Measurements from ENCODE around the gene ROS1. TPM values are rescaled to one million over a fixed set of nuclear protein-coding genes. Genes with fewer than 3 reads are reported as not detected.

Gene ROS1
- total RNA-seq, 1 donor from 2014 or later, result not detected

DNA sequence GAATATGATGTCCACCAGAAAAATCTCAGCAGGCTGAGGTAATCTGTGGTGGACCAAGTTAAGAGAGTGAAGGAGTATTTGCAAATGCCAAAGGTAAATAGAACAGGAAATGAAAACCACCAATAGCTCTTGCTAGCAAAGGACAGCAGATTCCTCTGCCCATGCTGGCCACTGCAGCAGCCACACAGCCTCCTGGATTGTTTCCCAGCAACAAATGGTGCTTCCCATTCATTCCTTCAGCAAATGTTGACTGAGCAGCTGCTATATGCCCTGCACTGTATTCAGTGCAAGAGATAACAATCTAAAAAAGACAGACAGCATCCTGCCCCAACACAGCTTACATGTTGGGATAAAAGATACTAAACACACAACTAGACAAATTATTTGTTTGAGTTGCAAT, 11.0 kb downstream of the ROS1 start:
- intact Hi-C loops (cut with DNase I), result no loop called here
- H3K27me3 ChIP-seq, result no peaks in the 10 kb centered on the region

DNA sequence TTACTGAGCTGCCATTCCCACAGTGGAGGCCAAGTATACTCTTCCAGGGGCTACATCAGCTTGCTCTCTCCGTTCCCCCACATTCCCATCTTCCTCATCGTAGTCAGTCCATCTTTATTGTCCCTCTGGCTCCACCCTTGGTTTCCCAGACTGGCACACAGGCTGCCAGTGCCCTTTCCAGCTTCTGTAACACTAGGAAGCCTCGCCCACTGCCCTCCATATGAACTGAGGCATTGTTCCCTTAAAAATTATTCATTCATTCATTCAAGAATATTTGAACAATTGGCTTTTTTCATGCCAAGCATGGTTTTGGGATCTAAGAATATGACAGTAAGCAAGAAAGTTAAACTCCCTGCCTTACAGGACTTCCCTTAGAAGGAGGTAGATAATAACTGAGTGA, 14.3 kb downstream of the ROS1 start:
- no peaks in the 10 kb centered on the region for H3K9me3 ChIP-seq
- TF ChIP-seq POLR2A (IDR thresholded peaks at IDR 0.05) (no peak), POLR2AphosphoS5 (IDR thresholded peaks at IDR 0.05; ENCODE audit: insufficient read depth in 1 of 2, low read depth in 1 of 2) (no peak)
- no peaks in the 10 kb centered on the region for H3K4me1 ChIP-seq
- H3K27ac ChIP-seq, result no peak overlapping the region
- H3K36me3 ChIP-seq, result no peaks in the 10 kb centered on the region
- no peak for DNase-seq (ENCODE audit: extremely low spot score in 2 of 2)
- intact Hi-C loops (cut with DNase I), result no loop called here
- no peaks in the 10 kb centered on the region for H3K27me3 ChIP-seq
- H3K4me3 ChIP-seq, result no peak overlapping the region

More for the DNA sequence above, 11.0 kb downstream of the ROS1 start:
- Histone ChIP-seq H3K4me1 (no peaks in the 10 kb centered on the region), H3K27ac (no peak overlapping the region), H3K9me3 (no peaks in the 10 kb centered on the region), H3K36me3 (no peaks in the 10 kb centered on the region), H3K4me3 (no peak overlapping the region)
- TF ChIP-seq CTCF (IDR thresholded peaks at IDR 0.05) (no peak), POLR2A (IDR thresholded peaks at IDR 0.05) (no peak), POLR2AphosphoS5 (IDR thresholded peaks at IDR 0.05; ENCODE audit: insufficient read depth in 1 of 2, low read depth in 1 of 2) (no peak)
- DNase-seq (ENCODE audit: extremely low spot score in 2 of 2), result no peak

DNA sequence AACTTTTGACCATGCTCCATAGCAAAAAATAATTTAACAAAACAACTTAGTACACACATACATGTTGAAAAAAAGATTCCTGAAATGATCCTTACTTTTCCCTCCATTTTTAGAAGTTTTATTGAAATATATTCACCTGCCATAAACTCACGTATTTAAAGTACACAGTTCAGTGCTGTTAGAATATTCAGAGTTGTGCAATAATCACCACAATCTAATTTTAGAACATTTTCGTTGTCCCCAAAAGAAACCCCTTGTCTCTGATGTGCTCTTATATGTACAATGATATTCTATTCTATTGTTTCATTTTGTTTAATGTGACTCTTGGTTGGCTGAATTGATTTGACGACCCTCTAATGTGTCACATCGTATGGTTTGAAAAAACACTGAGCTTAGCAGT, 15.9 kb downstream of the ROS1 start:
- Histone ChIP-seq H3K27me3 (no peaks in the 10 kb centered on the region), H3K4me1 (no peaks in the 10 kb centered on the region), H3K27ac (no peak overlapping the region), H3K4me3 (no peak overlapping the region), H3K36me3 (no peaks in the 10 kb centered on the region), H3K9me3 (no peaks in the 10 kb centered on the region)
- no peak for TF ChIP-seq CTCF (IDR thresholded peaks at IDR 0.05)
- no peak for TF ChIP-seq POLR2A (IDR thresholded peaks at IDR 0.05)
- no peak for TF ChIP-seq POLR2AphosphoS5 (IDR thresholded peaks at IDR 0.05; ENCODE audit: insufficient read depth in 1 of 2, low read depth in 1 of 2)
- no peak for DNase-seq (ENCODE audit: extremely low spot score in 2 of 2)
- intact Hi-C loops (cut with DNase I), result no loop called here

- no peaks in the 10 kb centered on the region for H3K36me3 ChIP-seq
- H3K4me1 ChIP-seq, result no peaks in the 10 kb centered on the region
- no peaks in the 10 kb centered on the region for H3K9me3 ChIP-seq
- intact Hi-C loops (cut with DNase I), result no loop called here
- no peak overlapping the region for H3K27ac ChIP-seq
- no peak for DNase-seq (ENCODE audit: extremely low spot score in 2 of 2)
- no peaks in the 10 kb centered on the region for H3K27me3 ChIP-seq
- no peak overlapping the region for H3K4me3 ChIP-seq
- TF ChIP-seq CTCF (IDR thresholded peaks at IDR 0.05) (no peak), POLR2A (IDR thresholded peaks at IDR 0.05) (no peak), POLR2AphosphoS5 (IDR thresholded peaks at IDR 0.05; ENCODE audit: insufficient read depth in 1 of 2, low read depth in 1 of 2) (no peak)
Measured at GRCh38 chr6:117409420-117409819, 16.3 kb downstream of the ROS1 start.

GRCh38 chr6:117404548-117404947, 21.2 kb downstream of the ROS1 start:
- no peaks in the 10 kb centered on the region for H3K36me3 ChIP-seq
- TF ChIP-seq CTCF (IDR thresholded peaks at IDR 0.05) (no peak), POLR2AphosphoS5 (IDR thresholded peaks at IDR 0.05; ENCODE audit: insufficient read depth in 1 of 2, low read depth in 1 of 2) (no peak), POLR2A (IDR thresholded peaks at IDR 0.05) (no peak)
- no peaks in the 10 kb centered on the region for H3K9me3 ChIP-seq
- H3K4me3 ChIP-seq, result no peak overlapping the region
- H3K27me3 ChIP-seq, result no peaks in the 10 kb centered on the region
- no peaks in the 10 kb centered on the region for H3K4me1 ChIP-seq
- H3K27ac ChIP-seq, result no peak overlapping the region
- intact Hi-C loops (cut with DNase I), result no loop called here
- DNase-seq (ENCODE audit: extremely low spot score in 2 of 2), result no peak

All from vagina (tissue), 2 donors.